ENCODE measurements around the gene STX12.
"Not testable (repeated sequence)": the region's sequence is repeated elsewhere in the genome, so short reads cannot be mapped to it uniquely, and the experiment has no call there.

STX12 gene

DNA sequence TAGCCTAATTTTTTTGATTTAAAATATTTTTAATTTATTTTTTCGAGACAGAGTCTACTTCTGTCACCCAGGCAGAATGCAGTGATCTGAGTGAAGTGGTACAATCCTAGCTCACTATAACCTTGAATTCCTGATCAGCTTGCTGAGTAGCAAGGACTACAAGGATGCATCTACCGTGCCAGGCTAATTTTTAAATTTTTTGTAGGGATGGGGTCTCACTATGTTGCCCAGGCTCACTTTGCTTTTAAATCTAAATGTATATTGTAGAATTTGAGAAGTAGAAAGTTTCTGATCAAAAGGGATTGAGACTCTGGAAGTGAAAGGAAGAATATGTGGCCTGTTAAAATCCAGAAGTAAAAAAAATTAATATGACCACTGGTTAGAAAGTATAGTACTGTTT, 1.6 kb downstream of the STX12 start:
- H3K4me3 ChIP-seq (ENCODE audit: low read length in 2 of 2), result no peak overlapping the region
- no peak overlapping the region for H2AK5ac ChIP-seq (ENCODE audit: low read depth, low read length)
- H3K4me1 ChIP-seq (ENCODE audit: control insufficient read depth in 2 of 2, insufficient read depth in 1 of 2, low read depth in 1 of 2, low read length in 2 of 2), result peaks cover 4 to 5% of the 10 kb centered on the region in 2 donors
- no peak overlapping the region for H3K27ac ChIP-seq (replicated peaks; ENCODE audit: low read length)
- no peaks in the 10 kb centered on the region for H3K36me3 ChIP-seq (replicated peaks in 1 of 2; ENCODE audit: control insufficient read depth in 2 of 2, insufficient read depth in 2 of 2, low read length in 2 of 2)
- H3K23ac ChIP-seq (ENCODE audit: low read depth, low read length, poor library complexity), result no peak overlapping the region
- H3K27me3 ChIP-seq (ENCODE audit: control insufficient read depth in 3 of 3, insufficient read depth in 3 of 3, low read depth in 1 of 3, low read length in 3 of 3), result no peaks in the 10 kb centered on the region
- H4K8ac ChIP-seq (ENCODE audit: low read depth, low read length), result no peak overlapping the region
- H3K9me3 ChIP-seq (replicated peaks in 1 of 2; ENCODE audit: control insufficient read depth in 2 of 2, insufficient read depth in 1 of 2, low read depth in 1 of 2, low read length in 2 of 2), result no peaks in the 10 kb centered on the region
- H2BK12ac ChIP-seq (ENCODE audit: low read length), result no peak overlapping the region
- H3K9ac ChIP-seq (ENCODE audit: low read depth, low read length, poor library complexity), result no peak overlapping the region
- no peak overlapping the region for H2BK15ac ChIP-seq (ENCODE audit: low read length)
- no peak overlapping the region for H3K4ac ChIP-seq (ENCODE audit: low read length)
- no CpG with 5 or more reads among the region's 2 CpGs for WGBS, 2 donors (ENCODE audit: extremely low coverage in 2 of 2, insufficient read length in 2 of 2, insufficient replicate concordance in 1 of 2)
- H3K4me2 ChIP-seq (ENCODE audit: insufficient read depth, low read length, poor library complexity, severe bottlenecking), result no peak overlapping the region
- no peak overlapping the region for H2AFZ ChIP-seq (ENCODE audit: low read length)
- H4K91ac ChIP-seq (ENCODE audit: low read depth, low read length, poor library complexity), result no peak overlapping the region
- no peak for DNase-seq (ENCODE audit: low spot score)
- no peak overlapping the region for H2BK120ac ChIP-seq (ENCODE audit: low read depth, low read length)
- H3K14ac ChIP-seq (ENCODE audit: low read length), result no peak overlapping the region
- no peak overlapping the region for H2BK5ac ChIP-seq (ENCODE audit: low read length)
- H3K79me1 ChIP-seq (ENCODE audit: low read depth, low read length), result peaks cover 8% of the 10 kb centered on the region
- H3K18ac ChIP-seq (ENCODE audit: low read length), result no peak overlapping the region

DNA sequence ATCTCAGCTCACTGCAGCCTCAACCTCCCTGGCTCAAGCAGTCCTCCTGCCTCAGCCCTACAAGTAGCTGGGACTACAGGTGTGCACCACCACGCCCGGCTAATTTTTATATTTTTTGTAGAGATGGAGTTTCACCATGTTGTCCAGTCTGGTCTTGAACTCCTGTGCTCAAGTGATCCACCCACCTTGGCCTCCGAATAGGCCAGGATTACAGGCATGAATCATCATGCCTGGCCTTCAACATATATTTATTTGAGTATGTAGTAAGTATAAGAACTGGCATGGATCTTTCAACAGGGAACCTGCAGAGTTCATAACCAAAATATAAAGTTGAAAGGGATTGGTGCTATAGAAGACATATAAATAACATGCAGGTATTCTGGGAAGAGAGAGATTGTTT, 2.3 kb downstream of the STX12 start:
- not testable (repeated sequence) for H3K4ac ChIP-seq (ENCODE audit: low read length); H3K9me3 ChIP-seq (replicated peaks in 1 of 2; ENCODE audit: control insufficient read depth in 2 of 2, insufficient read depth in 1 of 2, low read depth in 1 of 2, low read length in 2 of 2); H2BK5ac ChIP-seq (ENCODE audit: low read length); H2AK5ac ChIP-seq (ENCODE audit: low read depth, low read length); H3K14ac ChIP-seq (ENCODE audit: low read length); H2BK15ac ChIP-seq (ENCODE audit: low read length); H3K79me1 ChIP-seq (ENCODE audit: low read depth, low read length); H3K4me3 ChIP-seq (ENCODE audit: low read length in 2 of 2); H3K4me2 ChIP-seq (ENCODE audit: insufficient read depth, low read length, poor library complexity, severe bottlenecking); H4K8ac ChIP-seq (ENCODE audit: low read depth, low read length); H2BK120ac ChIP-seq (ENCODE audit: low read depth, low read length); H3K18ac ChIP-seq (ENCODE audit: low read length); H2BK12ac ChIP-seq (ENCODE audit: low read length); H3K27ac ChIP-seq (replicated peaks; ENCODE audit: low read length); H3K36me3 ChIP-seq (replicated peaks in 1 of 2; ENCODE audit: control insufficient read depth in 2 of 2, insufficient read depth in 2 of 2, low read length in 2 of 2); H3K9ac ChIP-seq (ENCODE audit: low read depth, low read length, poor library complexity); H3K4me1 ChIP-seq (ENCODE audit: control insufficient read depth in 2 of 2, insufficient read depth in 1 of 2, low read depth in 1 of 2, low read length in 2 of 2); H4K91ac ChIP-seq (ENCODE audit: low read depth, low read length, poor library complexity); H3K23ac ChIP-seq (ENCODE audit: low read depth, low read length, poor library complexity); H2AFZ ChIP-seq (ENCODE audit: low read length); DNase-seq (ENCODE audit: low spot score); H3K27me3 ChIP-seq (ENCODE audit: control insufficient read depth in 3 of 3, insufficient read depth in 3 of 3, low read depth in 1 of 3, low read length in 3 of 3)
- WGBS, 2 donors (ENCODE audit: extremely low coverage in 2 of 2, insufficient read length in 2 of 2, insufficient replicate concordance in 1 of 2), result no CpG with 5 or more reads among the region's 3 CpGs

DNA sequence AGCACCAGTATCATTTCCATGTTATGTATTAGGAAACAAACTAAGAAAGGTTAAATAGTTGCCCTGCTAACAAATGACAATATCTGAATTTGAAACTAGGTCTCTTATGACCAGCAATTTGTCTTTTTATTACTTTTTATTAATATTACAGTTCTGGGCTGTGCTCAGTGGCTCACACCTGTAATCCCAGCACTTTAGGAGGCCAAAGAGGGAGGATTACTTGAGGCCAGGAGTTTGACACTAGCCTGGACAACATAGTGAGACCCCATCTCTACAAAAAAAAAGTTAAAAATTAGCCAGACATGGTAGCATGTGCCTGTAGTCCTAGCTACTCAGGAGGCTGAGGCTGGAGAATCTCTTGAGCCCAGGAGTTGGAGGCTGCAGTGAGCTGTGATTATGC, 3.3 kb downstream of the STX12 start:
- H2BK12ac ChIP-seq (ENCODE audit: low read length); H4K8ac ChIP-seq (ENCODE audit: low read depth, low read length); H3K27me3 ChIP-seq (ENCODE audit: control insufficient read depth in 3 of 3, insufficient read depth in 3 of 3, low read depth in 1 of 3, low read length in 3 of 3); H3K23ac ChIP-seq (ENCODE audit: low read depth, low read length, poor library complexity); DNase-seq (ENCODE audit: low spot score); H3K4me3 ChIP-seq (ENCODE audit: low read length in 2 of 2); H3K79me1 ChIP-seq (ENCODE audit: low read depth, low read length); H3K4me2 ChIP-seq (ENCODE audit: insufficient read depth, low read length, poor library complexity, severe bottlenecking); H2BK5ac ChIP-seq (ENCODE audit: low read length); H2AFZ ChIP-seq (ENCODE audit: low read length); H3K9me3 ChIP-seq (replicated peaks in 1 of 2; ENCODE audit: control insufficient read depth in 2 of 2, insufficient read depth in 1 of 2, low read depth in 1 of 2, low read length in 2 of 2); H3K9ac ChIP-seq (ENCODE audit: low read depth, low read length, poor library complexity); H3K27ac ChIP-seq (replicated peaks; ENCODE audit: low read length); H3K4me1 ChIP-seq (ENCODE audit: control insufficient read depth in 2 of 2, insufficient read depth in 1 of 2, low read depth in 1 of 2, low read length in 2 of 2); H3K14ac ChIP-seq (ENCODE audit: low read length); H3K18ac ChIP-seq (ENCODE audit: low read length); H2BK120ac ChIP-seq (ENCODE audit: low read depth, low read length); H3K36me3 ChIP-seq (replicated peaks in 1 of 2; ENCODE audit: control insufficient read depth in 2 of 2, insufficient read depth in 2 of 2, low read length in 2 of 2); H3K4ac ChIP-seq (ENCODE audit: low read length); H4K91ac ChIP-seq (ENCODE audit: low read depth, low read length, poor library complexity); H2BK15ac ChIP-seq (ENCODE audit: low read length); H2AK5ac ChIP-seq (ENCODE audit: low read depth, low read length): not testable (repeated sequence)

DNA sequence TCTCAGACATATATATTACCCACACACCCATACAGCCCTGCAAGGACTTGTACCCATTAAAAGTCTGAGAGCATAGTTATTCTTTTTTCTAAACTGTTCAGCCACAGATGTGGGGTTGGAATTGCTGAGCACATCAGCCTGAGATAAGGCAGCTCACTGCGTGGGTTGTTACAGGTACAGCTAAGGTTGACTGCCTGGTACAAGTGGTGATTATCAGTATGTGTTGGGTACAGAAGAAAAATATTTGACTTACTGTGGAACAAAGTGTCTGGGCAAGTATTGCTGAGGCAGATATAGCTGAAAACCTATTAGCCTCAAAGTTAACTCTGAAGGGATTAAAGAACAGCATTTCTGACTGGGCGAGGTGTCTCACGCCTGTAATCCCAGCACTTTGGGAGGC, 5.0 kb downstream of the STX12 start:
- Histone ChIP-seq H2BK5ac (ENCODE audit: low read length) (no peak overlapping the region), H3K18ac (ENCODE audit: low read length) (no peak overlapping the region), H3K27me3 (ENCODE audit: control insufficient read depth in 3 of 3, insufficient read depth in 3 of 3, low read depth in 1 of 3, low read length in 3 of 3) (no peaks in the 10 kb centered on the region), H3K9ac (ENCODE audit: low read depth, low read length, poor library complexity) (no peak overlapping the region), H3K14ac (ENCODE audit: low read length) (no peak overlapping the region), H3K79me1 (ENCODE audit: low read depth, low read length) (peaks cover 8% of the 10 kb centered on the region), H3K4me1 (ENCODE audit: control insufficient read depth in 2 of 2, insufficient read depth in 1 of 2, low read depth in 1 of 2, low read length in 2 of 2) (peaks cover 4 to 5% of the 10 kb centered on the region in 2 donors), H4K8ac (ENCODE audit: low read depth, low read length) (no peak overlapping the region), H2BK12ac (ENCODE audit: low read length) (no peak overlapping the region), H2BK120ac (ENCODE audit: low read depth, low read length) (no peak overlapping the region), H3K4me2 (ENCODE audit: insufficient read depth, low read length, poor library complexity, severe bottlenecking) (no peak overlapping the region), H3K4ac (ENCODE audit: low read length) (no peak overlapping the region), H2BK15ac (ENCODE audit: low read length) (no peak overlapping the region), H2AK5ac (ENCODE audit: low read depth, low read length) (no peak overlapping the region), H2AFZ (ENCODE audit: low read length) (no peak overlapping the region), H3K23ac (ENCODE audit: low read depth, low read length, poor library complexity) (no peak overlapping the region), H3K4me3 (ENCODE audit: low read length in 2 of 2) (no peak overlapping the region), H3K36me3 (replicated peaks in 1 of 2; ENCODE audit: control insufficient read depth in 2 of 2, insufficient read depth in 2 of 2, low read length in 2 of 2) (no peaks in the 10 kb centered on the region), H4K91ac (ENCODE audit: low read depth, low read length, poor library complexity) (no peak overlapping the region), H3K9me3 (replicated peaks in 1 of 2; ENCODE audit: control insufficient read depth in 2 of 2, insufficient read depth in 1 of 2, low read depth in 1 of 2, low read length in 2 of 2) (no peaks in the 10 kb centered on the region), H3K27ac (replicated peaks; ENCODE audit: low read length) (no peak overlapping the region)
- no CpG with 5 or more reads among the region's 3 CpGs for WGBS, 2 donors (ENCODE audit: extremely low coverage in 2 of 2, insufficient read length in 2 of 2, insufficient replicate concordance in 1 of 2)
- no peak for DNase-seq (ENCODE audit: low spot score)
